GM18499 (cell line): ENCODE results near the gene TRIM39.
"Not testable (repeated sequence)": the region's sequence is repeated elsewhere in the genome, so short reads cannot be mapped to it uniquely, and the experiment has no call there.

ENCODE experiments used
- ATAC-seq: cut with Tn5 transposase; IDR thresholded peaks from one replicate; pipeline ENCODE4 v1.9.1; 2021; ENCODE audit warnings: moderate number of reproducible peaks; ENCODE audit not compliant: insufficient read depth, unreplicated experiment

The TRIM39 gene

GRCh38 chr6:30359276-30359675 lies 32.5 kb downstream of the TRIM39 start:
- no peak for ATAC-seq

- ATAC-seq: no peak
These were observed 33.4 kb downstream of the TRIM39 start for GRCh38 chr6:30360139-30360538.

- ATAC-seq: no peak
These were observed 34.9 kb downstream of the TRIM39 start for GRCh38 chr6:30361661-30362060.

- no peak for ATAC-seq
These were observed 36.7 kb downstream of the TRIM39 start for GRCh38 chr6:30363459-30363858.

- ATAC-seq: no peak
These were observed 37.9 kb downstream of the TRIM39 start for GRCh38 chr6:30364591-30364990.

GRCh38 chr6:30369280-30369679 lies 42.6 kb downstream of the TRIM39 start:
- ATAC-seq: not testable (repeated sequence)

GRCh38 chr6:30378290-30378937 lies 51.7 kb downstream of the TRIM39 start:
- ATAC-seq: no peak

- no peak for ATAC-seq
These were observed 53.7 kb downstream of the TRIM39 start for GRCh38 chr6:30380464-30380863.

- no peak for ATAC-seq
These were observed 59.4 kb downstream of the TRIM39 start for GRCh38 chr6:30386166-30386565.

- ATAC-seq: no peak
These were observed 64.5 kb downstream of the TRIM39 start for GRCh38 chr6:30391240-30391639.
